Ishikawa (cell line): ENCODE data around the gene CDH13.

Experiments
- CREB1 ChIP-seq: IDR thresholded peaks from 2 replicates; pipeline ENCODE4 v1.6.1; 2012; ENCODE audit warnings: low read depth
- EGR1 ChIP-seq: IDR thresholded peaks from 2 replicates; pipeline ENCODE4 v1.6.1; 2012
- EP300 ChIP-seq: IDR thresholded peaks from 2 replicates; pipeline ENCODE4 v1.6.1; 2012; ENCODE audit warnings: borderline replicate concordance
- FOXM1 ChIP-seq: IDR thresholded peaks from 2 replicates; pipeline ENCODE4 v1.6.1; 2012; ENCODE audit warnings: low read depth, borderline replicate concordance
- NFIC ChIP-seq: IDR thresholded peaks from 2 replicates; pipeline ENCODE4 v1.6.1; 2012
- RAD21 ChIP-seq: IDR thresholded peaks from 2 replicates; pipeline ENCODE4 v1.6.1; 2012; ENCODE audit warnings: low read depth
- REST ChIP-seq: IDR thresholded peaks from 2 replicates; pipeline ENCODE4 v1.6.1; 2012; ENCODE audit warnings: low read depth, mild to moderate bottlenecking
- TAF1 ChIP-seq: IDR thresholded peaks from 2 replicates; pipeline ENCODE4 v1.6.1; 2012; ENCODE audit warnings: low read depth, mild to moderate bottlenecking
- TCF12 ChIP-seq: IDR thresholded peaks from 2 replicates; pipeline ENCODE4 v1.6.1; 2012; ENCODE audit warnings: low read depth
- TEAD4 ChIP-seq: IDR thresholded peaks from 2 replicates; pipeline ENCODE4 v1.6.1; 2012
- YY1 ChIP-seq: IDR thresholded peaks from 2 replicates; pipeline ENCODE4 v1.6.1; 2012; ENCODE audit warnings: low read depth
- ZBTB7A ChIP-seq: IDR thresholded peaks from 2 replicates; pipeline ENCODE4 v1.6.1; 2012; ENCODE audit warnings: low read depth
- TF ChIP-seq, protein P1 (sequence below): IDR thresholded peaks from 2 replicates; pipeline ENCODE4 v1.6.1; 2012
- TF ChIP-seq, protein P2 (sequence below): IDR thresholded peaks from 2 replicates; pipeline ENCODE4 v1.6.1; 2012

The CDH13 gene

DNA sequence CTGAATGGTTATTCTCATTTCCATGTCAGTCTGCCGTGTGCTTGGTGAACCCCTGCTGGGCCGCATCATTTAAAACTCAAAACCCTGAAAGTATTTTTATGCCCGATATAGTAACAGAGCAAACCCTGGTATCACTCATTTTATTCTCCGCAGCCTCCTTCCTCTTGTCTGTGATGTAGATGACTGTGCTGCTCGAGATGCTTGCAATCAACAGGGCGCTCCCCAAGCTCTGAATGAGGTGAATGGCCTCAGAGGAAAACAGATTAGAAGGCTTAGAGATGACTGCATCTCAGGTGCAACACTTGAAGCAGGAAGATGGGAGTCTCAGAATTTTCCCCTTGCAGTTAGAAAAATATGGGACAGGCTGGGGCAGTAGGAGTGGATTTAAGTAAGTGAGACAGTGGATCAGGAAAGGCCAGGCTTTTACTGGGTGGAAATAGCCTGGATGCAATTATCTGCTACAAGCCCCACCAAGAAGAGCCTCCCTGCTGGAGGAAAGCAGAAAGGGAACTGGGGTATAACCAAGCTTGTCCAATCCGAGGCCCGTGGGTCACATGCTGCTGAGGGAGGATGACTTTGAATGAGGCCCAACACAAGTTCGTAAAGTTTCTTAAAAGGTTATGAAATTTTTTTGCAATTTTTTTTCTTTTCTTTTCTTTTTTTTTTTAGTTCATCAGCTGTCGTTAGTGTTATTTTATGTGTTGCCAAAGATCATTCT is 166.9 kb downstream of the CDH13 start:
- no peak for TF ChIP-seq TAF1

DNA sequence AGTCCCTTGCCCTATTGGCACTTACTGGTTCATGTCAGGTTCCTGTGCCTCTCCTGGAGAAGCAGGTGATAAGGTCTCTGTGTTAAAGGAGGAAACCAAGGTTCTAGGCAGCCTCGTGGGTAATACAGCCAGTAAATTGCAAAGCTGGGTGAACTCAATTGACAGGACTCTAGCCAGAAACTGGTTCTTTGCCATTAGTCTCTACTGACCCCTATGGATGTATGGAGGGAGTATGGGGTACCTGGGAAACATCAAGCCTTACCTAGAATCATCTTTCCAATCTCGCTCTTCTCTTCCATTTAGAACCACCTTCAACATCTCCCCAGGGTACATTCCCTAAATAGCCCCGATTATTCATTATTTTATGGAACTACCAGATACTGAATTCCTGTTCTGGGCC is 169.3 kb downstream of the CDH13 start:
- TF ChIP-seq, protein P1, sequence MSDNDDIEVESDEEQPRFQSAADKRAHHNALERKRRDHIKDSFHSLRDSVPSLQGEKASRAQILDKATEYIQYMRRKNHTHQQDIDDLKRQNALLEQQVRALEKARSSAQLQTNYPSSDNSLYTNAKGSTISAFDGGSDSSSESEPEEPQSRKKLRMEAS: no peak
- no peak for TF ChIP-seq TCF12
- no peak for TF ChIP-seq TAF1
- no peak for TF ChIP-seq REST

DNA sequence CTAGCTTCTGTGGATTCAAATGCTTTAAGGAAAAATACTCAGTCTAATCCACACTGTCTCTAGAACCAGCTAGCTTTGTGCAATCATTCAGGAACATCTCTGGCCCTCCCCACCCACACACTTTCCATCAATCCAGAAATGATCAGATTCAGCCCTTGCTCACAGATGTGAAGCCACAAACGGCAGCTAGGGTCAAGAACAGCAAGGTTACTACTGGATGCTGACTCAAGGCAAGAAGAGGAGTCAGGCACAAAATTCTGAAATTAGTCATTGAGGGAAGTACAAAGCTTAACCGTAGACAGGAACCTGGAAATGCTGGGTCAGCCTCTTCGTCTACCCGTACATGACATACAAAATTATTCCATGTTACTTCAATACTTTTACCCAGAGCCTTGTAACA is 174.6 kb downstream of the CDH13 start:
- no peak for TF ChIP-seq FOXM1
- TF ChIP-seq TAF1: no peak
- TF ChIP-seq, protein P1: no peak
- TF ChIP-seq REST: no peak
- TF ChIP-seq NFIC: no peak
- TF ChIP-seq EP300: no peak
- TF ChIP-seq TCF12: no peak
- TF ChIP-seq YY1: no peak
- no peak for TF ChIP-seq ZBTB7A
- no peak for TF ChIP-seq CREB1
- no peak for TF ChIP-seq TEAD4
- TF ChIP-seq, protein P2, sequence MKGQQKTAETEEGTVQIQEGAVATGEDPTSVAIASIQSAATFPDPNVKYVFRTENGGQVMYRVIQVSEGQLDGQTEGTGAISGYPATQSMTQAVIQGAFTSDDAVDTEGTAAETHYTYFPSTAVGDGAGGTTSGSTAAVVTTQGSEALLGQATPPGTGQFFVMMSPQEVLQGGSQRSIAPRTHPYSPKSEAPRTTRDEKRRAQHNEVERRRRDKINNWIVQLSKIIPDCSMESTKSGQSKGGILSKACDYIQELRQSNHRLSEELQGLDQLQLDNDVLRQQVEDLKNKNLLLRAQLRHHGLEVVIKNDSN: no peak
- no peak for TF ChIP-seq RAD21
- TF ChIP-seq EGR1: no peak

DNA sequence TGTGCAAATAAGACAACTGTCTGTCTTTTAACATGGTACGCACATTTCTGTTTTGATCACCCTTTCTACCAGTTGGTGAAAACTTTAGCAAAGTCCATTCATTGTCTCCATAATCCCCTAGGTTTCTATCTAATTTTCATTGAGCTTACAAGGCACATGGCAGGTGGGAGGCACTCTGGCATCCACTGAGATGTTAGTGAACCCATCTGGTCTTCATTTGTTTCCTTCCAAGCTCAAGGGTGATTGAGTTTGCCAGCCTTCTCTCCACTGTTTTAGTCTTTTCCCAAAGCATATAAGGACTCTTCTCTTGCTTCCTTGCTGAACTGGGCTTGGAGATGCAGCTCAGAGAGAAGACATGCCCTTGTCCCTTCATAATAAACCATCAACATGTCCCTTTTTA is 179.1 kb downstream of the CDH13 start:
- no peak for TF ChIP-seq TCF12
- TF ChIP-seq EP300: no peak
- TF ChIP-seq ZBTB7A: no peak
- no peak for TF ChIP-seq FOXM1
- no peak for TF ChIP-seq RAD21
- no peak for TF ChIP-seq REST
- no peak for TF ChIP-seq CREB1
- no peak for TF ChIP-seq EGR1
- no peak for TF ChIP-seq NFIC

GRCh38 chr16:82807311-82807710 is 180.5 kb downstream of the CDH13 start:
- TF ChIP-seq CREB1 (no peak), EGR1 (no peak), YY1 (no peak), EP300 (no peak)
- TF ChIP-seq, protein P1: no peak
